H1 (cell line): ENCODE measurements around the gene COL11A1. TPM values are rescaled to one million over a fixed set of nuclear protein-coding genes. Genes with fewer than 3 reads are reported as not detected.

ENCODE experiments used
- CTCF ChIA-PET: fragments of 300-600 bp; sonication (Branson Sonifier 250); formaldehyde crosslinking; loops from one replicate; lab custom pipeline; 2021; ENCODE audit not compliant: partially characterized antibody; lab: Charles Lee
- POLR2A ChIA-PET: fragments of 300-600 bp; sonication (Branson Sonifier 250); formaldehyde crosslinking; loops from one replicate; lab custom pipeline; 2021; ENCODE audit warnings: inconsistent platforms; ENCODE audit not compliant: partially characterized antibody; lab: Charles Lee
- DNase-seq, 2 experiments: peaks; one replicate each; pipeline versions ENCODE4 v3.0.0 to v3.0.0-alpha.2; 2010 to 2022; ENCODE audit warnings: low spot score in 2 of 2, low read depth in 1 of 2, mixed read lengths in 1 of 2
- FAIRE-seq: peaks from 2 replicates; lab custom pipeline; 2011; peaks lifted over from hg19 to GRCh38; lab: Jason Lieb, UNC
- H2AFZ ChIP-seq: 2 replicates; pipeline ENCODE4 v1.8.1; 2012; ENCODE audit warnings: low read length, inconsistent platforms
- H2AK5ac ChIP-seq: 2 replicates; pipeline ENCODE4 v1.6.1; 2013; ENCODE audit warnings: low read depth, low read length
- H2BK120ac ChIP-seq: replicated peaks from 2 replicates; pipeline ENCODE3; 2013; ENCODE audit warnings: low read depth, low read length, inconsistent platforms
- H2BK12ac ChIP-seq: 2 replicates; pipeline ENCODE4 v1.6.1; 2013; ENCODE audit warnings: low read depth, low read length
- H2BK15ac ChIP-seq: 2 replicates; pipeline ENCODE4 v1.6.1; 2013; ENCODE audit warnings: low read length
- H2BK20ac ChIP-seq: 2 replicates; pipeline ENCODE4 v1.6.1; 2013; ENCODE audit warnings: low read length
- H2BK5ac ChIP-seq: 2 replicates; pipeline ENCODE4 v1.6.1; 2013; ENCODE audit warnings: low read depth, low read length
- H3K14ac ChIP-seq: 2 replicates; pipeline ENCODE4 v1.6.1; 2013; ENCODE audit warnings: inconsistent platforms; ENCODE audit not compliant: insufficient read length
- H3K18ac ChIP-seq: 2 replicates; pipeline ENCODE4 v1.6.1; 2013; ENCODE audit warnings: low read length; ENCODE audit errors: extremely low read depth
- H3K23ac ChIP-seq: 2 replicates; pipeline ENCODE4 v1.6.1; 2013; ENCODE audit warnings: inconsistent platforms; ENCODE audit not compliant: insufficient read length
- H3K23me2 ChIP-seq: 2 replicates; pipeline ENCODE4 v1.6.1; 2013; ENCODE audit warnings: low read depth, low read length
- H3K27ac ChIP-seq: 2 replicates; pipeline ENCODE4 v1.6.1; 2011; ENCODE audit warnings: low read depth, low read length, inconsistent platforms
- H3K27me3 ChIP-seq, 4 experiments: replicated peaks in 1 of 4; 1 replicate in 1 of 4; 2 replicates in 3 of 4; pipeline versions ENCODE4 v1.6.1 to v1.8.1; 2011 to 2013; ENCODE audit warnings: low read length in 3 of 4, mild to moderate bottlenecking in 3 of 4, inconsistent platforms in 2 of 4, mixed read lengths in 2 of 4, moderate library complexity in 1 of 4; ENCODE audit not compliant: control insufficient read depth in 3 of 4, insufficient read depth in 3 of 4; ENCODE audit errors: extremely low read depth in 1 of 4
- H3K36me3 ChIP-seq, 4 experiments: 2 replicates each; pipeline versions ENCODE4 v1.6.1 to v1.8.1; 2011 to 2013; ENCODE audit warnings: mild to moderate bottlenecking in 4 of 4, low read length in 3 of 4, moderate library complexity in 2 of 4, control low read depth in 1 of 4, inconsistent platforms in 1 of 4; ENCODE audit not compliant: insufficient read depth in 4 of 4, control insufficient read depth in 2 of 4
- H3K4ac ChIP-seq: replicated peaks from 2 replicates; pipeline ENCODE3; 2013; ENCODE audit warnings: low read length, low read depth, mixed read lengths, inconsistent platforms; ENCODE audit not compliant: insufficient read length
- H3K4me1 ChIP-seq, 4 experiments: replicated peaks in 1 of 4; 1 replicate in 1 of 4; 2 replicates in 3 of 4; pipeline versions ENCODE4 v1.6.1 to v1.8.1; 2011 to 2013; ENCODE audit warnings: low read length in 3 of 4, inconsistent platforms in 2 of 4, mixed read lengths in 1 of 4; ENCODE audit not compliant: insufficient read depth in 4 of 4, control insufficient read depth in 3 of 4
- H3K4me2 ChIP-seq, 2 experiments: 2 replicates each; pipeline versions ENCODE4 v1.6.1 to v1.8.1; 2011 to 2013; ENCODE audit warnings: low read depth in 2 of 2, low read length in 2 of 2, control low read depth in 1 of 2, inconsistent platforms in 1 of 2, mild to moderate bottlenecking in 1 of 2; ENCODE audit not compliant: insufficient read depth in 1 of 2
- H3K4me3 ChIP-seq, 4 experiments: fragments of 200-600, 300-600 bp in 1 of 4; sonication (generic), shearing (Covaris generic), sonication (Bioruptor Twin) in 1 of 4; 2 replicates each; pipeline versions ENCODE4 v1.5.1 to v1.8.1; 2011 to 2016; ENCODE audit warnings: low read length in 4 of 4, low read depth in 3 of 4, control low read depth in 2 of 4, inconsistent platforms in 2 of 4, mild to moderate bottlenecking in 2 of 4, mixed read lengths in 1 of 4, moderate library complexity in 1 of 4; ENCODE audit not compliant: insufficient read depth in 2 of 4; ENCODE audit errors: extremely low read depth in 1 of 4
- H3K56ac ChIP-seq: replicated peaks from 2 replicates; pipeline ENCODE3; 2013; ENCODE audit warnings: low read depth, mild to moderate bottlenecking, mixed read lengths, low read length, inconsistent platforms; ENCODE audit not compliant: insufficient read length
- H3K79me1 ChIP-seq: 2 replicates; pipeline ENCODE4 v1.6.1; 2013; ENCODE audit warnings: low read depth, low read length, control low read depth
- H3K79me2 ChIP-seq, 2 experiments: 2 replicates each; pipeline versions ENCODE4 v1.6.1 to v1.8.1; 2012 to 2013; ENCODE audit warnings: low read length in 2 of 2, mild to moderate bottlenecking in 2 of 2, inconsistent platforms in 1 of 2; ENCODE audit not compliant: insufficient read depth in 2 of 2, control insufficient read depth in 1 of 2
- H3K9ac ChIP-seq, 4 experiments: replicated peaks in 1 of 4; 1 replicate in 1 of 4; 2 replicates in 3 of 4; pipeline versions ENCODE4 v1.6.1 to v1.8.1; 2011 to 2013; ENCODE audit warnings: low read depth in 3 of 4, low read length in 3 of 4, control low read depth in 2 of 4, mild to moderate bottlenecking in 2 of 4, moderate library complexity in 2 of 4, inconsistent platforms in 1 of 4; ENCODE audit errors: extremely low read depth in 1 of 4
- H3K9me3 ChIP-seq, 2 experiments: 2 replicates each; pipeline versions ENCODE4 v1.6.1 to v1.8.1; 2012 to 2013; ENCODE audit warnings: mild to moderate bottlenecking in 2 of 2, moderate library complexity in 2 of 2, control low read depth in 1 of 2, inconsistent platforms in 1 of 2, low read depth in 1 of 2, low read length in 1 of 2, mixed read lengths in 1 of 2; ENCODE audit not compliant: insufficient read depth in 2 of 2
- H4K20me1 ChIP-seq, 2 experiments: replicated peaks in 1 of 2; 2 replicates each; pipeline versions ENCODE3 to v1.8.1; 2011 to 2013; ENCODE audit warnings: inconsistent platforms in 2 of 2, low read length in 2 of 2, mild to moderate bottlenecking in 1 of 2; ENCODE audit not compliant: insufficient read depth in 2 of 2, control insufficient read depth in 1 of 2
- H4K5ac ChIP-seq: 2 replicates; pipeline ENCODE4 v1.6.1; 2013; ENCODE audit warnings: low read length, low read depth, mixed read lengths, inconsistent platforms; ENCODE audit not compliant: insufficient read length
- H4K8ac ChIP-seq: 2 replicates; pipeline ENCODE4 v1.8.0; 2013; ENCODE audit warnings: mild to moderate bottlenecking, moderate library complexity, low read length, inconsistent platforms; ENCODE audit not compliant: insufficient read depth; ENCODE audit errors: extremely low read depth
- H4K91ac ChIP-seq: replicated peaks from 2 replicates; pipeline ENCODE3; 2013; ENCODE audit warnings: low read length, mixed read lengths, inconsistent platforms; ENCODE audit not compliant: insufficient read length
- ATF3 ChIP-seq: IDR thresholded peaks from 2 replicates; pipeline ENCODE4 v1.6.1; 2011; ENCODE audit warnings: low read depth, mild to moderate bottlenecking, low read length; ENCODE audit not compliant: insufficient read depth
- BCL11A ChIP-seq, 2 experiments: IDR thresholded peaks; one replicate each; pipeline ENCODE4 v1.6.1; 2011; ENCODE audit warnings: low read depth in 2 of 2, low read length in 2 of 2, mild to moderate bottlenecking in 2 of 2
- EGR1 ChIP-seq: IDR thresholded peaks from 2 replicates; pipeline ENCODE4 v1.6.1; 2011; ENCODE audit warnings: low read depth, low read length, borderline replicate concordance
- KDM4A ChIP-seq: IDR thresholded peaks from one replicate; pipeline ENCODE4 v1.7.1; 2012; ENCODE audit warnings: low read depth, mild to moderate bottlenecking, moderate library complexity, low read length, inconsistent platforms; ENCODE audit not compliant: severe bottlenecking
- RXRA ChIP-seq: IDR thresholded peaks from 2 replicates; pipeline ENCODE4 v1.6.1; 2011; ENCODE audit warnings: low read depth, mild to moderate bottlenecking, low read length, moderate library complexity; ENCODE audit not compliant: insufficient read depth
- SP1 ChIP-seq: IDR thresholded peaks from 2 replicates; pipeline ENCODE4 v1.6.1; 2011; ENCODE audit warnings: low read depth, low read length
- TCF12 ChIP-seq: IDR thresholded peaks from 2 replicates; pipeline ENCODE4 v1.6.1; 2011; ENCODE audit warnings: low read depth, mild to moderate bottlenecking, low read length
- whole genome bisulfite sequencing, 2 experiments: shearing (Covaris generic) in 1 of 2; methylation state at CpG; one replicate each; pipeline versions ENCODE4 v1.1.6 to v1.1.7; 2013 to 2015; ENCODE audit warnings: low lambda C conversion rate in 2 of 2, mixed read lengths in 2 of 2, inconsistent platforms in 1 of 2, low coverage in 1 of 2, missing lambda C conversion rate in 1 of 2; ENCODE audit not compliant: insufficient replicate concordance in 2 of 2, insufficient coverage in 1 of 2, insufficient read length in 1 of 2; ENCODE audit errors: extremely low coverage in 1 of 2, missing lambda C conversion rate in 1 of 2; 5-methylcytosine and 5-hydroxymethylcytosine counted together
- polyA plus RNA-seq, 7 experiments: library from polyadenylated mRNA; depleted of rRNA in 3 of 7; stranded (reverse) in 5 of 7; unstranded in 2 of 7; fragments of >200 nt in 5 of 7; fragments of 200-250 nt in 2 of 7; gene quantifications; 1 replicate in 5 of 7; 2 replicates in 1 of 7; 4 replicates in 1 of 7; pipeline versions ENCODE4 v1.2.1 to v1.2.3, GENCODE V29; 2011 to 2013; ENCODE audit warnings: missing spikeins in 2 of 7, mixed read lengths in 2 of 7
- total RNA-seq: library from RNA; stranded (reverse); fragmentation: NEBNext Ultra II Directional; extraction: Animal tissue kit (Norgen Biotek cat#: 25700); gene quantifications from 2 replicates; pipeline ENCODE4 v1.2.1, GENCODE V29; 2021

The COL11A1 gene
- total and polyA plus RNA-seq, 2 of the 8 experiments (the other 6 are each of a cell fraction or from before 2014, with no cell fraction given): 4.0 to 27.9 TPM

GRCh38 chr1:102919659-102920058 is 188.7 kb downstream of the COL11A1 start:
- Histone ChIP-seq H3K9ac (no peak overlapping the region), H3K9me3 (no peaks in the 10 kb centered on the region), H3K36me3 (no peaks in the 10 kb centered on the region), H3K4ac (no peak overlapping the region), H3K27ac (no peak overlapping the region), H3K4me2 (no peak overlapping the region), H3K79me2 (no peaks in the 10 kb centered on the region), H3K23me2 (no peaks in the 10 kb centered on the region), H3K4me3 (no peak overlapping the region), H4K5ac (no peak overlapping the region), H2BK120ac (no peak overlapping the region), H2BK5ac (no peak overlapping the region), H4K8ac (no peak overlapping the region), H3K14ac (no peak overlapping the region), H2BK15ac (no peak overlapping the region), H3K4me1 (no peaks in the 10 kb centered on the region), H3K27me3 (no peaks in the 10 kb centered on the region), H4K91ac (no peak overlapping the region), H2AK5ac (no peak overlapping the region), H2AFZ (no peak overlapping the region), H3K18ac (no peak overlapping the region), H3K79me1 (no peaks in the 10 kb centered on the region), H2BK12ac (no peak overlapping the region), H4K20me1 (no peaks in the 10 kb centered on the region), H3K56ac (no peak overlapping the region), H3K23ac (no peak overlapping the region), H2BK20ac (no peak overlapping the region)
- ChIA-PET CTCF (no interaction called here), POLR2A (no interaction called here)
- no peak for FAIRE-seq
- no peak for DNase-seq
- 4% methylated on average over 1 of the region's 1 CpG; no CpG with 5 or more reads in 1 of the 2 experiments for WGBS, 2 experiments
- TF ChIP-seq KDM4A (no peak), RXRA (no peak), EGR1 (no peak), TCF12 (no peak), SP1 (no peak), BCL11A (IDR thresholded peaks at IDR 0.05; ENCODE audit: low read depth in 2 of 2, low read length in 2 of 2) (no peak), ATF3 (no peak)
